ENCODE results near the gene BLZF1.
A peak's percentile ranks its signal among the peaks of the same experiment; 100 is the strongest.
"Not testable (repeated sequence)": the region's sequence is repeated elsewhere in the genome, so short reads cannot be mapped to it uniquely, and the experiment has no call there.

BLZF1 gene

GRCh38 chr1:169326956-169327268 is 41.1 kb upstream of the BLZF1 start:
- TF ChIP-seq, protein P1, sequence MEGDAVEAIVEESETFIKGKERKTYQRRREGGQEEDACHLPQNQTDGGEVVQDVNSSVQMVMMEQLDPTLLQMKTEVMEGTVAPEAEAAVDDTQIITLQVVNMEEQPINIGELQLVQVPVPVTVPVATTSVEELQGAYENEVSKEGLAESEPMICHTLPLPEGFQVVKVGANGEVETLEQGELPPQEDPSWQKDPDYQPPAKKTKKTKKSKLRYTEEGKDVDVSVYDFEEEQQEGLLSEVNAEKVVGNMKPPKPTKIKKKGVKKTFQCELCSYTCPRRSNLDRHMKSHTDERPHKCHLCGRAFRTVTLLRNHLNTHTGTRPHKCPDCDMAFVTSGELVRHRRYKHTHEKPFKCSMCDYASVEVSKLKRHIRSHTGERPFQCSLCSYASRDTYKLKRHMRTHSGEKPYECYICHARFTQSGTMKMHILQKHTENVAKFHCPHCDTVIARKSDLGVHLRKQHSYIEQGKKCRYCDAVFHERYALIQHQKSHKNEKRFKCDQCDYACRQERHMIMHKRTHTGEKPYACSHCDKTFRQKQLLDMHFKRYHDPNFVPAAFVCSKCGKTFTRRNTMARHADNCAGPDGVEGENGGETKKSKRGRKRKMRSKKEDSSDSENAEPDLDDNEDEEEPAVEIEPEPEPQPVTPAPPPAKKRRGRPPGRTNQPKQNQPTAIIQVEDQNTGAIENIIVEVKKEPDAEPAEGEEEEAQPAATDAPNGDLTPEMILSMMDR (IDR thresholded peaks at IDR 0.05; ENCODE audit: extremely low read depth, missing control alignments): no peak
- DNase-seq (ENCODE audit: low spot score): peak; percentile 37

DNA sequence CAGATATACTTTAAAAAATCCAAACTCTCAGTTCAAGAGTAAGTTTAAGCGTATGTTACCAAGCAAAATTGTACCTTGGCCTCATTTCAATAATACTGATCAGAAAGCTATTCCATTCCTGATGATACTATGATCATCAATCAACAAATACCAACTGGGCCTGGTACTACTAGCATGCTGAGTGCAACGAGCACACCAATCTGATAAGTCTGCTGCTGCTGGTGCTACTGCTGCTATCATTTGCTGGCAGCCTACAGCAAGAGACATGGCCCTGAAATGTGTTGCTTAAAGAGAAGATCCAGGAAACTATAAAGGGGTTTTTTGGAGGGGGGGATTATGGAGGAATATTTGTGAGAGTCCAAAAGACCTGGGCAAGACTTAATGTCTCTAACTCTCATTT is 40.1 kb upstream of the BLZF1 start:
- no peak for DNase-seq (ENCODE audit: low spot score)

GRCh38 chr1:169329383-169329782 is 38.6 kb upstream of the BLZF1 start:
- TF ChIP-seq, protein P1 (IDR thresholded peaks at IDR 0.05; ENCODE audit: extremely low read depth, missing control alignments): no peak
- DNase-seq (ENCODE audit: low spot score): no peak

More for the DNA sequence above, 40.1 kb upstream of the BLZF1 start:
- TF ChIP-seq, protein P1 (IDR thresholded peaks at IDR 0.05; ENCODE audit: extremely low read depth, missing control alignments): no peak

DNA sequence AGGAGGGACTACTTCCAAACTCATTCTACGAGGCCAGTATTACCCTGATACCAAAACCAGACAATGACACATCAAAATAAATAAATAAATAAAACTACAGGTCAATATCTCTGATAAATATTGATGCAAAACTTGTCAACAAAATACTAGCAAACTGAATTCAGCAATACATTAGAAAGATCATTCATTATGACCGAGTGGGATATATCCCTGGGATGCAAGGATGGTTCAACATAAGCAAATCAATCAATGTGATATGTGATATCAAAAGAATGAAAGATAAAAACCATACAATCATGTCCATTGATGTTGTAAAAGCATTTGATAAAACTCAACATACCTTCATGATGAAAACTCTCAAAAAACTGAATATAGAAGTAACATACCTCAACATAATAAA is 37.1 kb upstream of the BLZF1 start:
- no peak for DNase-seq (ENCODE audit: low spot score)
- TF ChIP-seq, protein P1 (IDR thresholded peaks at IDR 0.05; ENCODE audit: extremely low read depth, missing control alignments): no peak

DNA sequence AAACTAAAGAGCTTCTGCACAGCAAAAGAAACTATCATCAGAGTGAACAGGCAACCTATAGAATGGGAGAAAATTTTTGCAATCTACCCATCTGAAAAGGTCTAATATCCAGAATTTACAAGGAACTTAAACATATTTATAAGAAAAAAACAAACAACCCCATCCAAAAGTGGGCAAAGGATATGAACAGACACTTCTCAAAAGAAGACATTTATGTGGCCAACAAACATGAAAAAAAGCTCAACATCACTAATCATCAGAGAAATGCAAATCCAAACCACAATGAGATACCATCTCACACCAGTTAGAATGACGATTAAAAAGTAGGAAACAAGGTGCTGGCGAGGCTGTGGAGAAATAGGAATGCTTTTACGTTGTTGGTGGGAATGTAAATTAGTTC is 33.3 kb upstream of the BLZF1 start:
- DNase-seq (ENCODE audit: low spot score): not testable (repeated sequence)

DNA sequence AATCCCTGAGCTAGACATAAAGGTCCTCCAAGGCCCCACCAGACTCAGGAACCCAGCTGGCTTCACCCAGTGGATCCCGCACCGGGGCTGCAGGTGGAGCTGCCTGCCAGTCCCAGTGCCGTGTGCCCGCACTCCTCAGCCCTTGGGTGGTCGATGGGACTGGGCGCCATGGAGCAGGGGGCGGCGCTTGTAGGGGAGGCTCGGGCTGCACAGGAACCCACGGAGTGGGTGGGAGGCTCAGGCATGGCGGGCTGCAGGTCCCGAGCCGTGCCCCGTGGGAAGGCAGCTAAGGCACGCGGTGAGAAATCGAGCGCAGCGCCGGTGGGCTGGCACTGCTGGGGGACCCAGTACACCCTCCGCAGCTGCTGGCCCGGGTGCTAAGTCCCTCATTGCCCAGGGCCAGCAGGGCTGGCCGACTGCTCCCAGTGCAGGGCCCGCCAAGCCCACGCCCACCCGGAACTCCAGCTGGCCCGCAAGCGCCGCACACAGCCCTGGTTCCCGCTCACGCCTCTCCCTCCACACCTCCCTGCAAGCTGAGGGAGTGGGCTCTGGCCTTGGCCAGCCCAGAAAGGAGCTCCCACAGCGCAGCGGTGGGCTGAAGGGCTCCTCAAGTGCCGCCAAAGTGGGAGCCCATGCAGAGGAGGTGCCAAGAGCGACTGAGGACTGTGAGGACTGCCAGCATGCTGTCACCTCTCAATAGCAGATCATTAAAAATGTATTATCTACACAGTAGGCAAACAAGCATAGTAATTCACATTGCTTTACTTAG is 30.9 kb upstream of the BLZF1 start:
- DNase-seq (ENCODE audit: low spot score): not testable (repeated sequence)

GRCh38 chr1:169338617-169339016 is 29.4 kb upstream of the BLZF1 start:
- DNase-seq (ENCODE audit: low spot score): no peak
- TF ChIP-seq, protein P1 (IDR thresholded peaks at IDR 0.05; ENCODE audit: extremely low read depth, missing control alignments): no peak

GRCh38 chr1:169339773-169340172 is 28.2 kb upstream of the BLZF1 start:
- TF ChIP-seq, protein P1 (IDR thresholded peaks at IDR 0.05; ENCODE audit: extremely low read depth, missing control alignments): no peak
- DNase-seq (ENCODE audit: low spot score): no peak

Measured in GM20000 (cell line).